ENCODE data around the gene CDK17. TPM values are rescaled to one million over a fixed set of nuclear protein-coding genes. Genes with fewer than 3 reads are reported as not detected.
A peak's percentile ranks its signal among the peaks of the same experiment; 100 is the strongest.

The CDK17 gene
- total and polyA plus RNA-seq, 2 donors (not counting 1 experiment from before 2014, with no cell fraction given), result 50.0 to 109 TPM

- Histone ChIP-seq H3K4me2 (ENCODE audit: extremely low read depth, insufficient read depth, low read length) (no peak overlapping the region), H3K4me3 (replicated peaks in 1 of 4; ENCODE audit: control extremely low read depth in 1 of 4, insufficient read depth in 1 of 4, low read depth in 3 of 4, low read length in 4 of 4) (no peak overlapping the region), H3K27me3 (ENCODE audit: control insufficient read depth, insufficient read depth, low read length) (no peaks in the 10 kb centered on the region), H3K4me1 (ENCODE audit: control insufficient read depth, extremely low read depth, insufficient read depth, low read length) (peaks cover 4% of the 10 kb centered on the region), H3K9ac (ENCODE audit: insufficient read depth, low read length) (no peak overlapping the region), H3K9me3 (ENCODE audit: control insufficient read depth, insufficient read depth, low read depth, low read length) (no peaks in the 10 kb centered on the region), H3K36me3 (ENCODE audit: control insufficient read depth, insufficient read depth, low read length) (no peaks in the 10 kb centered on the region), H4K20me1 (ENCODE audit: control insufficient read depth, extremely low read depth, insufficient read depth, low read length) (no peaks in the 10 kb centered on the region), H2AFZ (ENCODE audit: low read length) (no peak overlapping the region), H3K79me2 (ENCODE audit: control insufficient read depth, insufficient read depth, low read length) (peaks cover 98% of the 10 kb centered on the region), H3K27ac (ENCODE audit: insufficient read depth, low read length) (no peak overlapping the region)
- TF ChIP-seq EZH2 (IDR thresholded peaks at IDR 0.05; ENCODE audit: low read length, missing control alignments), result no peak
- TF ChIP-seq, protein P1, sequence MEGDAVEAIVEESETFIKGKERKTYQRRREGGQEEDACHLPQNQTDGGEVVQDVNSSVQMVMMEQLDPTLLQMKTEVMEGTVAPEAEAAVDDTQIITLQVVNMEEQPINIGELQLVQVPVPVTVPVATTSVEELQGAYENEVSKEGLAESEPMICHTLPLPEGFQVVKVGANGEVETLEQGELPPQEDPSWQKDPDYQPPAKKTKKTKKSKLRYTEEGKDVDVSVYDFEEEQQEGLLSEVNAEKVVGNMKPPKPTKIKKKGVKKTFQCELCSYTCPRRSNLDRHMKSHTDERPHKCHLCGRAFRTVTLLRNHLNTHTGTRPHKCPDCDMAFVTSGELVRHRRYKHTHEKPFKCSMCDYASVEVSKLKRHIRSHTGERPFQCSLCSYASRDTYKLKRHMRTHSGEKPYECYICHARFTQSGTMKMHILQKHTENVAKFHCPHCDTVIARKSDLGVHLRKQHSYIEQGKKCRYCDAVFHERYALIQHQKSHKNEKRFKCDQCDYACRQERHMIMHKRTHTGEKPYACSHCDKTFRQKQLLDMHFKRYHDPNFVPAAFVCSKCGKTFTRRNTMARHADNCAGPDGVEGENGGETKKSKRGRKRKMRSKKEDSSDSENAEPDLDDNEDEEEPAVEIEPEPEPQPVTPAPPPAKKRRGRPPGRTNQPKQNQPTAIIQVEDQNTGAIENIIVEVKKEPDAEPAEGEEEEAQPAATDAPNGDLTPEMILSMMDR (conservative IDR thresholded peaks at IDR 0.05 in 1 of 2, IDR thresholded peaks at IDR 0.05 in 1 of 2; ENCODE audit: low read depth in 1 of 2, low read length in 2 of 2), result no peak
- DNase-seq (ENCODE audit: low read depth in 2 of 2), result no peak
Measured at GRCh38 chr12:96356831-96357230, 43.4 kb downstream of the CDK17 start.

DNA sequence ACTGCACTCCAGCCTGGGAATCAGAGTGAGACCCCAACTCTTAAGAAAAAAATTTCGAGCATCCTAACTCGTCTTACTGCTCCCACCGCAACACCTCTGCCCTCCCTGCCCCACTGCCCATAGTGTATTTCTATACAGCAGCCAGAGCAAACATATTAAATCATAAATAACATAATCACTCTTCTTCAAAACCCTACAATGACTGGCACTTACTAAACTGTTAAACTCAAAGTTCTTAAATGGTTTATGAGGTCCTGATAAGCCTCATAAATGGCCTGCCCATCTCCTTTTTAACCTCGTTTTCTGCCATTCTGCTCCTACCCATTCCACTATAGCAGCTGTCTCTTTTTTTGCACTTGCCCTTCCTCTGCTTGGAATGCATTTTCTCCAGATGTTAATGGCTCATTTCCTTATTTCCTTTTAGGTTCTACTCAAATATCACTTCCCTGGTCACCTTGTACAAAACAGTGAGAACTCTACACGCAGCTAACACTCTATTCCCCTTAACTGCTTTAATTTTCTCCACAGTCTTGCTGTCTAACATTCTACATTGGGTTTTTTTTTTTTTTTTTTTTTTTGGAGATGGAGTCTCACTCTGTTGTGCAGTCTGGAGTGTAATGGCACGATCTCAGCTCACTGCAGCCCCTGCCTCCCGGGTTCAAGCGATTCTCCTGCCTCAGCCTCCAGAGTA is 45.2 kb downstream of the CDK17 start:
- Histone ChIP-seq H3K9ac (ENCODE audit: insufficient read depth, low read length) (no peak overlapping the region), H3K36me3 (ENCODE audit: control insufficient read depth, insufficient read depth, low read length) (no peaks in the 10 kb centered on the region), H3K79me2 (ENCODE audit: control insufficient read depth, insufficient read depth, low read length) (peaks cover 98% of the 10 kb centered on the region), H3K4me2 (ENCODE audit: extremely low read depth, insufficient read depth, low read length) (no peak overlapping the region), H2AFZ (ENCODE audit: low read length) (no peak overlapping the region), H3K4me3 (replicated peaks in 1 of 4; ENCODE audit: control extremely low read depth in 1 of 4, insufficient read depth in 1 of 4, low read depth in 3 of 4, low read length in 4 of 4) (no peak overlapping the region), H3K9me3 (ENCODE audit: control insufficient read depth, insufficient read depth, low read depth, low read length) (no peaks in the 10 kb centered on the region), H3K27me3 (ENCODE audit: control insufficient read depth, insufficient read depth, low read length) (no peaks in the 10 kb centered on the region), H3K4me1 (ENCODE audit: control insufficient read depth, extremely low read depth, insufficient read depth, low read length) (peaks cover 4% of the 10 kb centered on the region), H4K20me1 (ENCODE audit: control insufficient read depth, extremely low read depth, insufficient read depth, low read length) (no peaks in the 10 kb centered on the region), H3K27ac (ENCODE audit: insufficient read depth, low read length) (no peak overlapping the region)
- TF ChIP-seq, protein P1 (conservative IDR thresholded peaks at IDR 0.05 in 1 of 2, IDR thresholded peaks at IDR 0.05 in 1 of 2; ENCODE audit: low read depth in 1 of 2, low read length in 2 of 2), result no peak
- TF ChIP-seq EZH2 (IDR thresholded peaks at IDR 0.05; ENCODE audit: low read length, missing control alignments), result no peak
- no peak for DNase-seq (ENCODE audit: low read depth in 2 of 2)

DNA sequence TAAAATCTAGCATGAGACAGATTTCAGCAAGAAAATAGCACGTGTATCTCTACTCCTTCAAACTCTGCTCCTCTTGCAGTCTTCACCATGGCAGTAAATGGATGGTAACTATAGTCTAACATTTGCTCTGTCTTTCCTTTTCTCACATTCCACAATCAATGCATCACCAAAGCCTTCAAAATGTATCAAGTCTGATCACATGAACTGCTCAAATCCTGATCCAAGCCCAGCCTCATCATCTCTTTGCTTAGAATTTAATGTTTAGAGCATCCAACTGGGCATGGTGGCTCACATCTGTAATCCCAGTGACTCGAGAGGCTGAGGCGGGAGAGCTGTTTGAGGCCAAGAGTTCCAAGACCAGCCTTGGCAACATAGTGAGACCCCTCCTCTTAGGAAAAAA is 45.9 kb downstream of the CDK17 start:
- Histone ChIP-seq H3K4me3 (replicated peaks in 1 of 4; ENCODE audit: control extremely low read depth in 1 of 4, insufficient read depth in 1 of 4, low read depth in 3 of 4, low read length in 4 of 4) (no peak overlapping the region), H3K9ac (ENCODE audit: insufficient read depth, low read length) (no peak overlapping the region), H3K4me1 (ENCODE audit: control insufficient read depth, extremely low read depth, insufficient read depth, low read length) (peaks cover 4% of the 10 kb centered on the region), H4K20me1 (ENCODE audit: control insufficient read depth, extremely low read depth, insufficient read depth, low read length) (no peaks in the 10 kb centered on the region), H3K27ac (ENCODE audit: insufficient read depth, low read length) (no peak overlapping the region), H3K79me2 (ENCODE audit: control insufficient read depth, insufficient read depth, low read length) (peaks cover 98% of the 10 kb centered on the region), H3K9me3 (ENCODE audit: control insufficient read depth, insufficient read depth, low read depth, low read length) (no peaks in the 10 kb centered on the region), H3K4me2 (ENCODE audit: extremely low read depth, insufficient read depth, low read length) (no peak overlapping the region), H3K36me3 (ENCODE audit: control insufficient read depth, insufficient read depth, low read length) (no peaks in the 10 kb centered on the region), H2AFZ (ENCODE audit: low read length) (no peak overlapping the region), H3K27me3 (ENCODE audit: control insufficient read depth, insufficient read depth, low read length) (no peaks in the 10 kb centered on the region)
- TF ChIP-seq, protein P1 (conservative IDR thresholded peaks at IDR 0.05 in 1 of 2, IDR thresholded peaks at IDR 0.05 in 1 of 2; ENCODE audit: low read depth in 1 of 2, low read length in 2 of 2), result no peak
- no peak for TF ChIP-seq EZH2 (IDR thresholded peaks at IDR 0.05; ENCODE audit: low read length, missing control alignments)
- DNase-seq (ENCODE audit: low read depth in 2 of 2), result peak; percentile 16 to 29

All from fibroblast of lung (primary cell).